Measurements from ENCODE around the gene IAPP.
"Not testable (repeated sequence)": the region's sequence is repeated elsewhere in the genome, so short reads cannot be mapped to it uniquely, and the experiment has no call there.

IAPP gene

DNA sequence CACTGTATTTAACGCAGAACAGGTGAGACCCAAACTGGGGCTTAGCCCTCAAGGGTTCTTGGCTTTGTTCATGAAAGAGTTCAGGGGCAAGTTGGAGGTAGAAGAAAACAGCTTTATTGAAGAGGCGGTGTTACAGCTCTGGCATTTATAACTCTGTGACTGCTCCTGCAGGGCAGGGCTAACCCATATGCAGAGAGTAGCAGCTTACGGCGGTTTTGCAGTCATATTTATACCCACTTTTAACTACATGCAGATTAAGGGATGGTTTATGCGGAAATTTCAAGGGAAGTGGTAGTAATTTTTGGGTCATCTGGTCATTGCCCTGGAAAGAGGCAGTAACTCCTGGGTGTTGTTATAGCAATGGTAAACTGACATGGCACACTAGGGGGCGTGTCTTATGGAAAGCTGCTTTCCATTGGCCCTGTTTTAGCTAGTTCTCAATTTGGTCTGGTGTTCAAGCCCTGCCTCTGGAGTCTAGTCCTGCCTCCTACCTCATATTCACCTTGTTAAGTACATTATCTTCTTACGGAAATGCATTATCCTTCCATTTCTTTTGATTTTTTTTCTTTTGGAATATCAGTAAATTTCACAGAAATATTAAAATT is 1.8 kb upstream of the IAPP start:
- no peak for DNase-seq (ENCODE audit: low read depth)
- H3K4me3 ChIP-seq (replicated peaks; ENCODE audit: low read depth, low read length): no peak overlapping the region
- TF ChIP-seq, protein P1, sequence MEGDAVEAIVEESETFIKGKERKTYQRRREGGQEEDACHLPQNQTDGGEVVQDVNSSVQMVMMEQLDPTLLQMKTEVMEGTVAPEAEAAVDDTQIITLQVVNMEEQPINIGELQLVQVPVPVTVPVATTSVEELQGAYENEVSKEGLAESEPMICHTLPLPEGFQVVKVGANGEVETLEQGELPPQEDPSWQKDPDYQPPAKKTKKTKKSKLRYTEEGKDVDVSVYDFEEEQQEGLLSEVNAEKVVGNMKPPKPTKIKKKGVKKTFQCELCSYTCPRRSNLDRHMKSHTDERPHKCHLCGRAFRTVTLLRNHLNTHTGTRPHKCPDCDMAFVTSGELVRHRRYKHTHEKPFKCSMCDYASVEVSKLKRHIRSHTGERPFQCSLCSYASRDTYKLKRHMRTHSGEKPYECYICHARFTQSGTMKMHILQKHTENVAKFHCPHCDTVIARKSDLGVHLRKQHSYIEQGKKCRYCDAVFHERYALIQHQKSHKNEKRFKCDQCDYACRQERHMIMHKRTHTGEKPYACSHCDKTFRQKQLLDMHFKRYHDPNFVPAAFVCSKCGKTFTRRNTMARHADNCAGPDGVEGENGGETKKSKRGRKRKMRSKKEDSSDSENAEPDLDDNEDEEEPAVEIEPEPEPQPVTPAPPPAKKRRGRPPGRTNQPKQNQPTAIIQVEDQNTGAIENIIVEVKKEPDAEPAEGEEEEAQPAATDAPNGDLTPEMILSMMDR (IDR thresholded peaks at IDR 0.05; ENCODE audit: low read length, missing control alignments): no peak

DNA sequence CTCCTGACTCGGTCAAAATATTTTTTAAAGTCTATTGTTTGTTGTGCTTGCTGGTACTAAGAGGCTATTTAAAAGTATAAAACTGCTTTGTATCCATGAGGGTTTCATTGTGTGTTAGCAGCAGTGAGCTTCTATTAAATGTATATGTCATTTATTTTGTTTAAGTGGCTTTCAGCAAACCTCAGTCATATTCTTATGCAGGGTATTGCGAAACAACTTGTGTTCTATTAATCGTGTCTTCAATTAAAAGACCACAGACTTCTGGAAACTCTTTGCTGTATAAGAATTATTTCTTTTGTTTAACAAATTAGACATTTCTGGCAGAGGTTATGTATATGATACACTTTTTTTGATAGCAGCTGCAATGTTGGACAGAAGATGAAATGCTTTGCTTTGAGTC is 6.5 kb downstream of the IAPP start:
- TF ChIP-seq, protein P1 (IDR thresholded peaks at IDR 0.05; ENCODE audit: low read length, missing control alignments): no peak
- no peak for DNase-seq (ENCODE audit: low read depth)
- no peak overlapping the region for H3K4me3 ChIP-seq (replicated peaks; ENCODE audit: low read depth, low read length)

DNA sequence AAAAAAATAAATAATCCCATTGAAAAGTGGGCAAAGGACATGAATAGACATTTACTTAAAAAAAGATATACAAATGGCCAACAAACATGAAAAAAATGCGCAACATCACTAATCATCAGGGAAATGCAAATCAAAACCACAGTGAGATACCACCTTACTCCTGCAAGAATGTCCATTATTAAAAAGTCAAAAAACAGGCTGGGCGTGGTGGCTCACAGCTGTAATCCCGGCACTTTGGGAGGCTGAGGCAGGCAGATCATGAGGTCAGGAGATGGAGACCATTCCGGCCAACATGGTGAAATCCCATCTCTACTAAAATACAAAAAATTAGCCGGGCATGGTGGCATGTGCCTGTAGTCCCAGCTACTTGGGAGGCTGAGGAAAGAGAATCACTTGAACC is 8.6 kb downstream of the IAPP start:
- DNase-seq (ENCODE audit: low read depth); H3K4me3 ChIP-seq (replicated peaks; ENCODE audit: low read depth, low read length): not testable (repeated sequence)

GRCh38 chr12:21384261-21384660 is 11.6 kb downstream of the IAPP start:
- no peak for DNase-seq (ENCODE audit: low read depth)
- TF ChIP-seq, protein P1 (IDR thresholded peaks at IDR 0.05; ENCODE audit: low read length, missing control alignments): no peak
- H3K4me3 ChIP-seq (replicated peaks; ENCODE audit: low read depth, low read length): no peak overlapping the region

DNA sequence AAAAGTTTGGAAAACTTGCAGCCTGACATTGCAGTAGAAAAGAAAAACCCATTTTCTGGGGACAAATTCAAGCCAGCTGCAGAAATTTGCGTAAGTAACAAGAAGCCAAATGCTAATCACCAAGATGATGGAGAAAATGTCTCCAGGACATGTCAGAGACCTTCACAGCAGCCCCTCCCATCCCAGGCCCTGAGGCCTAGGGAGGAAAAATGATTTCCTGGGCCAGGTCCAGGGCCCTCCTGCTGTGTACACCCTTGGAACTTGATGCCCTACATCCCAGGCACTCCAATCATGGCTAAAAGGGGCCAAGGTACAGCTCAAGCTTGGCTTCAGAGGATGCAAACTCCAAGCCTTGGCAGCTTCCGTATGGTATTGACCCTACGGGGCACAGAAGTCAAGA is 14.5 kb downstream of the IAPP start:
- no peak for DNase-seq (ENCODE audit: low read depth)
- TF ChIP-seq, protein P1 (IDR thresholded peaks at IDR 0.05; ENCODE audit: low read length, missing control alignments): no peak
- no peak overlapping the region for H3K4me3 ChIP-seq (replicated peaks; ENCODE audit: low read depth, low read length)

DNA sequence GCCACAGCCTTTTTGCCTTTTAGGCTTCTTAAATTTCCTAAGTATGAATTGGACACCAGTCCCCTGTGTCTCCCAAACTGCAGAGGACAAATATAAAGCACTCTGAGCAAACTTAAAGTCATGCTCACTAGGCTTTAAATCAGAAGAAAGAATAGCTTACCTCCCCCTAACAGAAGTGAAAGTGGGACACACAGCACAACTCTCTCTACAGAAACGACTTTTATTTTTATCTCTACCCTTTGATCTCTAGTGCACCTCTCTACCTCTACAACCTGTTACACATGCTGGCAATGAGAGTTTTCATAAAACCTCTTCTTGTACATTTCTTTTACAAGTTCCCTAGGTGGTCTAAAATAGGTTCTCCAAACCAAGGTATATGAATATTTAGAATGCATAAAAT is 19.7 kb downstream of the IAPP start:
- TF ChIP-seq, protein P1 (IDR thresholded peaks at IDR 0.05; ENCODE audit: low read length, missing control alignments): no peak
- DNase-seq (ENCODE audit: low read depth): no peak
- H3K4me3 ChIP-seq (replicated peaks; ENCODE audit: low read depth, low read length): no peak overlapping the region

DNA sequence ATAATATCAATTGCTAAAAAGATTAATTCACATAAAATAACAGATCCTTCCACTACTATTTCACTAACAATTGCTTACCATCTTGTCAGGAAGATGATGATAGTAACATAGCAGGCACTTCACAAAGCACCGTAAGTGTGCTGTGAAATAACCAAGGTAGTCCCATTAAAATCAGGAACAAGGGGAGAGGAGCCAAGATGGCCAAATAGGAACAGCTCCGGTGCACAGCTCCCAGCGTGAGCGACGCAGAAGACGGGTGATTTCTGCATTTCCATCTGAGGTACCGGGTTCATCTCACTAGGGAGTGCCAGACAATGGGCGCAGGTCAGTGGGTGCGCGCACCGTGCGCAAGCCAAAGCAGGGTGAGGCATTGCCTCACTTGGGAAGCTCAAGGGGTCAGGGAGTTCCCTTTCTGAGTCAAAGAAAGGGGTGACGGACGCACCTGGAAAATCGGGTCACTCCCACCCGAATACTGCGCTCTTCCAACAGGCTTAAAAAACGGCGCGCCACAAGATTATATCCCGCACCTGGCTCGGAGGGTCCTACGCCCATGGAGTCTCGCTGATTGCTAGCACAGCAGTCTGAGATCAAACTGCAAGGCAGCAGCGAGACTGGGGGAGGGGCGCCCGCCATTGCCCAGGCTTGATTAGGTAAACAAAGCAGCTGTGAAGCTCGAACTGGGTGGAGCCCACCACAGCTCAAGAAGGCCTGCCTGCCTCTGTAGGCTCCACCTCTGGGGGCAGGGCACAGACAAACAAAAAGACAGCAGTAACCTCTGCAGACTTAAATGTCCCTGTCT is 22.3 kb downstream of the IAPP start:
- DNase-seq (ENCODE audit: low read depth); H3K4me3 ChIP-seq (replicated peaks; ENCODE audit: low read depth, low read length): not testable (repeated sequence)
